GM12878 (cell line): Measurements from ENCODE around the gene ZNF764. TPM values are rescaled to one million over a fixed set of nuclear protein-coding genes. Genes with fewer than 3 reads are reported as not detected.

ENCODE experiments used
- CEBPB ChIP-seq, 2 experiments: fragments of 150-350 bp in 1 of 2; IDR thresholded peaks; 2 replicates each; pipeline ENCODE4 v1.6.1; 2012 to 2014; ENCODE audit warnings: low read depth in 2 of 2, low read length in 2 of 2, borderline replicate concordance in 1 of 2, inconsistent platforms in 1 of 2
- EED ChIP-seq: sonication (generic); IDR thresholded peaks from 2 replicates; pipeline ENCODE4 v1.6.1; 2016; ENCODE audit warnings: antibody characterized with exemption, low read depth
- FOXK2 ChIP-seq: fragments of 450-650 bp; IDR thresholded peaks from 2 replicates; pipeline ENCODE4 v1.6.1; 2017; ENCODE audit warnings: mild to moderate bottlenecking, moderate library complexity
- GATAD2B ChIP-seq: fragments of 450-650 bp; conservative IDR thresholded peaks from 2 replicates; pipeline ENCODE4 v1.6.1; 2017; ENCODE audit warnings: low read depth, mild to moderate bottlenecking, moderate library complexity
- HDAC6 ChIP-seq: fragments of 200-600 bp; sonication (generic); IDR thresholded peaks from one replicate; pipeline ENCODE4 v1.8.0; 2017; ENCODE audit warnings: antibody characterized with exemption; ENCODE audit not compliant: unreplicated experiment
- IRF5 ChIP-seq: fragments of 450-650 bp; IDR thresholded peaks from 2 replicates; pipeline ENCODE4 v1.6.1; 2017; ENCODE audit warnings: borderline replicate concordance
- KDM1A ChIP-seq: fragments of 200-600 bp; sonication (generic); IDR thresholded peaks from 2 replicates; pipeline ENCODE4 v1.6.1; 2016; ENCODE audit warnings: borderline replicate concordance
- KLF5 ChIP-seq: fragments of 450-650 bp; IDR thresholded peaks from 2 replicates; pipeline ENCODE4 v1.6.1; 2014; ENCODE audit warnings: mild to moderate bottlenecking; ENCODE audit not compliant: partially characterized antibody
- LARP7 ChIP-seq: fragments of 450-650 bp; IDR thresholded peaks from 2 replicates; pipeline ENCODE4 v1.6.1; 2017; ENCODE audit warnings: mild to moderate bottlenecking
- MEF2B ChIP-seq: fragments of 450-650 bp; IDR thresholded peaks from 2 replicates; pipeline ENCODE4 v1.6.1; 2018; ENCODE audit warnings: mild to moderate bottlenecking, moderate library complexity; ENCODE audit not compliant: partially characterized antibody, poor library complexity, severe bottlenecking
- NFXL1 ChIP-seq: fragments of 450-650 bp; IDR thresholded peaks from 2 replicates; pipeline ENCODE4 v1.6.1; 2017; ENCODE audit warnings: antibody characterized with exemption, mild to moderate bottlenecking, borderline replicate concordance
- PBX3 ChIP-seq: IDR thresholded peaks from 2 replicates; pipeline ENCODE4 v1.6.1; 2011; ENCODE audit warnings: mild to moderate bottlenecking, low read depth, low read length, moderate library complexity; ENCODE audit not compliant: insufficient replicate concordance
- SUPT20H ChIP-seq: IDR thresholded peaks from 2 replicates; pipeline ENCODE4 v1.6.1; 2011; ENCODE audit warnings: low read depth, mild to moderate bottlenecking, low read length, moderate library complexity, borderline replicate concordance; ENCODE audit not compliant: control insufficient read depth
- ZNF384 ChIP-seq: IDR thresholded peaks from 2 replicates; pipeline ENCODE4 v1.6.1; 2012; ENCODE audit warnings: low read depth, mild to moderate bottlenecking, low read length, improper control_type of control experiment, borderline replicate concordance
- ZNF687 ChIP-seq: fragments of 450-650 bp; IDR thresholded peaks from 2 replicates; pipeline ENCODE4 v1.6.1; 2017; ENCODE audit warnings: mild to moderate bottlenecking, moderate library complexity
- ZSCAN29 ChIP-seq: fragments of 450-650 bp; IDR thresholded peaks from 2 replicates; pipeline ENCODE4 v1.6.1; 2017; ENCODE audit warnings: mild to moderate bottlenecking, moderate library complexity
- polyA plus RNA-seq, 11 experiments: library from polyadenylated mRNA; depleted of rRNA in 4 of 11; unstranded in 6 of 11; stranded (reverse) in 5 of 11; fragments of >200 nt; fragmentation: Nextera tagmentation in 4 of 11; fragmentation: Illumina TruSeq in 1 of 11; extraction: Ambion mirVana in 4 of 11; extraction: Trizol in 1 of 11; gene quantifications; 1 replicate in 1 of 11; 2 replicates in 10 of 11; pipeline versions ENCODE4 v1.2.1 to v1.2.3, GENCODE V29; 2011 to 2016; ENCODE audit warnings: inconsistent platforms in 2 of 11, missing spikeins in 2 of 11, low read depth in 1 of 11
- total RNA-seq, 4 experiments: library from RNA; depleted of rRNA in 3 of 4; stranded (reverse); fragments of >200 nt in 3 of 4; fragmentation: Illumina TruSeq in 1 of 4; extraction: Trizol in 1 of 4; gene quantifications; 2 replicates each; pipeline versions ENCODE4 v1.2.1 to v1.2.3, GENCODE V29; 2013 to 2021
- TF ChIP-seq, protein P1 (sequence below): IDR thresholded peaks from 2 replicates; pipeline ENCODE4 v1.6.1; 2012; ENCODE audit warnings: mild to moderate bottlenecking, low read depth, low read length

Gene ZNF764
- total and polyA plus RNA-seq, 10 of the 15 experiments (the other 5 are each of a cell fraction or from before 2014, with no cell fraction given): 0.61 to 11.9 (median 3.8) TPM

DNA sequence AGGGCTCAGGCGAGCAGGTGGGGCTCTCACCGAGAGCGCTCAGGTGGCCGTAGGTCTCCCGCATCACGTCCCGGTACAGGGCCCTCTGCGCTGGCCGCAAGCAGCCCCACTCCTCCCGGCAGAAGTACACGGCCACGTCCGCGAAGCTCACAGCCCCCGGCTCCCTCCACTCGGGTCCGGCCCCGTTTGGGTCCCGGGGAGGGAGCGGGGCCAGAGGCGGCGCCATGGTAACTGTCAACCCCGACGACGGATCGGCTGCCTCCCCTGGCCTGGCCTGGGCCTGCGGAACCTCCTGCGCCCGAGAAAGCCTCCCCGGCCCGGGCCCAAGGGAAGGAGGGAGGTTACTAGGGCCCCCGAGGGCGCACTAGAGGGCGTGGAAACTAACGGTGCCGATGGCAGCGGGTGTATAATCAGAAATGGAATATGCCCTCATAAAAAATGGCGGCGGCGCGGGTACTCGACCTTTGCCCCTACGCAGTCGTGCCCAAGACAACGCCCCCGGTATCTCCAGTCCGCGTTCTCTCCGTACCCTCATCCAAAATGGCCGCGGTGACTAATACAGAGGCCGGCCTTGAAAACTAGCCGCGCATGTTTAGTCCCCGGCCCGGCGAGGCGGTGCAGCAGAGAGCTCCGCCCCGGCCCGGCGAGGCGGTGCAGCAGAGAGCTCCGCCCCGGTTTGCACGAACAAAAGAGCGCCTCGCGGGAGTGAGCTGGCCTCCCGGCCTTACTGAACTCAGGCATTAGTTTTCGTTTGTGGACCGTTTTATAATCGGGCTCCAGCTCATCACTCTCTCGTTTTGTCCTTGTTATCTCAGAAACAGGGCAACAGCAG, at the start of gene ZNF764 (continued):
- TF ChIP-seq ZNF687: peak; percentile 49
- no peak for TF ChIP-seq IRF5
- peak; percentile 47; the same call in 1 of the 2 replicates for TF ChIP-seq LARP7
- TF ChIP-seq, protein P1, sequence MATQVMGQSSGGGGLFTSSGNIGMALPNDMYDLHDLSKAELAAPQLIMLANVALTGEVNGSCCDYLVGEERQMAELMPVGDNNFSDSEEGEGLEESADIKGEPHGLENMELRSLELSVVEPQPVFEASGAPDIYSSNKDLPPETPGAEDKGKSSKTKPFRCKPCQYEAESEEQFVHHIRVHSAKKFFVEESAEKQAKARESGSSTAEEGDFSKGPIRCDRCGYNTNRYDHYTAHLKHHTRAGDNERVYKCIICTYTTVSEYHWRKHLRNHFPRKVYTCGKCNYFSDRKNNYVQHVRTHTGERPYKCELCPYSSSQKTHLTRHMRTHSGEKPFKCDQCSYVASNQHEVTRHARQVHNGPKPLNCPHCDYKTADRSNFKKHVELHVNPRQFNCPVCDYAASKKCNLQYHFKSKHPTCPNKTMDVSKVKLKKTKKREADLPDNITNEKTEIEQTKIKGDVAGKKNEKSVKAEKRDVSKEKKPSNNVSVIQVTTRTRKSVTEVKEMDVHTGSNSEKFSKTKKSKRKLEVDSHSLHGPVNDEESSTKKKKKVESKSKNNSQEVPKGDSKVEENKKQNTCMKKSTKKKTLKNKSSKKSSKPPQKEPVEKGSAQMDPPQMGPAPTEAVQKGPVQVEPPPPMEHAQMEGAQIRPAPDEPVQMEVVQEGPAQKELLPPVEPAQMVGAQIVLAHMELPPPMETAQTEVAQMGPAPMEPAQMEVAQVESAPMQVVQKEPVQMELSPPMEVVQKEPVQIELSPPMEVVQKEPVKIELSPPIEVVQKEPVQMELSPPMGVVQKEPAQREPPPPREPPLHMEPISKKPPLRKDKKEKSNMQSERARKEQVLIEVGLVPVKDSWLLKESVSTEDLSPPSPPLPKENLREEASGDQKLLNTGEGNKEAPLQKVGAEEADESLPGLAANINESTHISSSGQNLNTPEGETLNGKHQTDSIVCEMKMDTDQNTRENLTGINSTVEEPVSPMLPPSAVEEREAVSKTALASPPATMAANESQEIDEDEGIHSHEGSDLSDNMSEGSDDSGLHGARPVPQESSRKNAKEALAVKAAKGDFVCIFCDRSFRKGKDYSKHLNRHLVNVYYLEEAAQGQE: no peak
- TF ChIP-seq ZSCAN29: no peak
- TF ChIP-seq MEF2B: no peak
- TF ChIP-seq PBX3: no peak
- TF ChIP-seq GATAD2B: no peak; the same call in 1 of the 2 replicates
- peak; percentile 61 for TF ChIP-seq KLF5
- no peak for TF ChIP-seq KDM1A
- no peak for TF ChIP-seq HDAC6
- no peak for TF ChIP-seq CEBPB (IDR thresholded peaks at IDR 0.05; ENCODE audit: borderline replicate concordance in 1 of 2, low read depth in 2 of 2, low read length in 2 of 2)
- TF ChIP-seq ZNF384: no peak
- no peak for TF ChIP-seq FOXK2
- TF ChIP-seq NFXL1: no peak
- TF ChIP-seq SUPT20H: no peak
- no peak for TF ChIP-seq EED
